Smooth muscle cell (in vitro differentiated cells): ENCODE data around the gene PCNX1. TPM values are rescaled to one million over a fixed set of nuclear protein-coding genes. Genes with fewer than 3 reads are reported as not detected.
"Not testable (repeated sequence)": the region's sequence is repeated elsewhere in the genome, so short reads cannot be mapped to it uniquely, and the experiment has no call there.

ENCODE experiments used
- DNase-seq: peaks from one replicate; lab custom pipeline; 2025; ENCODE audit not compliant: unreplicated experiment; lab: John Stamatoyannopoulos, UW
- H2AFZ ChIP-seq: fragments of 200-600 bp; sonication (generic); 2 replicates; pipeline ENCODE4 v1.6.0; 2016; ENCODE audit warnings: antibody characterized with exemption, low read depth, mild to moderate bottlenecking
- H3F3A ChIP-seq: fragments of 200-600 bp; sonication (generic); 2 replicates; pipeline ENCODE4 v1.6.0; 2017; ENCODE audit warnings: antibody characterized with exemption, low read depth
- H3K27ac ChIP-seq: fragments of 200-600 bp; sonication (generic); 2 replicates; pipeline ENCODE4 v1.5.1; 2016; ENCODE audit warnings: low read depth, mild to moderate bottlenecking
- H3K27me3 ChIP-seq: fragments of 200-600 bp; sonication (generic); 2 replicates; pipeline ENCODE4 v1.6.1; 2016; ENCODE audit warnings: low read depth, mild to moderate bottlenecking
- H3K36me3 ChIP-seq: fragments of 200-600 bp; sonication (generic); 2 replicates; pipeline ENCODE4 v1.5.1; 2016; ENCODE audit warnings: low read depth
- H3K4me1 ChIP-seq: fragments of 200-600 bp; sonication (generic); 2 replicates; pipeline ENCODE4 v1.5.1; 2016; ENCODE audit warnings: low read depth
- H3K4me2 ChIP-seq: fragments of 200-600 bp; sonication (generic); 2 replicates; pipeline ENCODE4 v1.6.0; 2016; ENCODE audit warnings: mild to moderate bottlenecking
- H3K4me3 ChIP-seq: fragments of 200-600 bp; sonication (generic); 2 replicates; pipeline ENCODE4 v1.5.1; 2016; ENCODE audit warnings: mild to moderate bottlenecking
- H3K79me2 ChIP-seq: fragments of 200-600 bp; sonication (generic); 2 replicates; pipeline ENCODE4 v1.6.0; 2016; ENCODE audit warnings: low read depth, mild to moderate bottlenecking
- H3K9ac ChIP-seq: fragments of 200-600 bp; sonication (generic); 2 replicates; pipeline ENCODE4 v1.6.0; 2016; ENCODE audit warnings: low read depth
- H3K9me3 ChIP-seq: fragments of 200-600 bp; sonication (generic); replicated peaks from 2 replicates; pipeline ENCODE4 v1.5.1; 2016; ENCODE audit warnings: low read depth
- H4K20me1 ChIP-seq: fragments of 200-600 bp; sonication (generic); 2 replicates; pipeline ENCODE4 v1.6.0; 2016; ENCODE audit warnings: low read depth
- CTCF ChIP-seq: fragments of 200-600 bp; sonication (generic); IDR thresholded peaks from 2 replicates; pipeline ENCODE4 v1.5.1; 2017; ENCODE audit warnings: borderline replicate concordance, mild to moderate bottlenecking, antibody characterized with exemption; ENCODE audit not compliant: insufficient read depth, poor library complexity, severe bottlenecking
- WGBS: methylation state at CpG from one replicate; pipeline ENCODE4 v1.1.7; 2016; ENCODE audit warnings: low lambda C conversion rate; 5-methylcytosine and 5-hydroxymethylcytosine counted together
- polyA plus RNA-seq: library from polyadenylated mRNA; unstranded; fragments of >200 nt; fragmentation: Nextera tagmentation; extraction: Ambion mirVana; gene quantifications from 2 replicates; pipeline ENCODE4 v1.2.1, GENCODE V29; 2016
- total RNA-seq: library from RNA; depleted of rRNA; stranded (reverse); fragments of >200 nt; gene quantifications from 2 replicates; pipeline ENCODE4 v1.2.3, GENCODE V29; 2014

Gene PCNX1
- total and polyA plus RNA-seq, 2 experiments from 2014 or later, result 12.2 to 68.2 TPM

GRCh38 chr14:70871001-70871400, 36.3 kb upstream of the PCNX1 start:
- TF ChIP-seq CTCF, result no peak
- Histone ChIP-seq H3K9ac (no peak overlapping the region), H3K36me3 (no peaks in the 10 kb centered on the region), H3K9me3 (peaks cover 4% of the 10 kb centered on the region), H3K27ac (no peak overlapping the region), H3K4me3 (no peak overlapping the region), H2AFZ (no peak overlapping the region), H3K4me1 (no peaks in the 10 kb centered on the region), H3K27me3 (no peaks in the 10 kb centered on the region), H3K79me2 (no peaks in the 10 kb centered on the region), H3F3A (no peaks in the 10 kb centered on the region), H4K20me1 (no peaks in the 10 kb centered on the region), H3K4me2 (no peak overlapping the region)
- no peak for DNase-seq
- WGBS, result 100% methylated on average over 1 of the region's 1 CpG

GRCh38 chr14:70871863-70872677, 35.2 kb upstream of the PCNX1 start:
- DNase-seq, result no peak
- no peaks in the 10 kb centered on the region for H3K27me3 ChIP-seq
- H4K20me1 ChIP-seq, result no peaks in the 10 kb centered on the region
- WGBS, result 85% methylated on average over 10 of the region's 10 CpGs
- no peak overlapping the region for H3K9ac ChIP-seq
- no peak for TF ChIP-seq CTCF
- no peak overlapping the region for H3K27ac ChIP-seq
- H3K9me3 ChIP-seq, result peaks cover 4% of the 10 kb centered on the region
- no peaks in the 10 kb centered on the region for H3K36me3 ChIP-seq
- H3K4me1 ChIP-seq, result no peaks in the 10 kb centered on the region
- H3K4me3 ChIP-seq, result no peak overlapping the region
- H2AFZ ChIP-seq, result no peak overlapping the region
- H3K4me2 ChIP-seq, result no peak overlapping the region
- no peaks in the 10 kb centered on the region for H3F3A ChIP-seq
- H3K79me2 ChIP-seq, result no peaks in the 10 kb centered on the region

GRCh38 chr14:70872678-70873020, 34.6 kb upstream of the PCNX1 start:
- H3K27ac ChIP-seq, result no peak overlapping the region
- H3K79me2 ChIP-seq, result no peaks in the 10 kb centered on the region
- H3K36me3 ChIP-seq, result no peaks in the 10 kb centered on the region
- H3K4me2 ChIP-seq, result no peak overlapping the region
- H3K9me3 ChIP-seq, result peaks cover 2% of the 10 kb centered on the region
- no peaks in the 10 kb centered on the region for H4K20me1 ChIP-seq
- no peak overlapping the region for H3K4me3 ChIP-seq
- H3F3A ChIP-seq, result no peaks in the 10 kb centered on the region
- no peak for TF ChIP-seq CTCF
- 88% methylated on average over 1 of the region's 1 CpG for WGBS
- H3K27me3 ChIP-seq, result no peaks in the 10 kb centered on the region
- H3K4me1 ChIP-seq, result no peaks in the 10 kb centered on the region
- H3K9ac ChIP-seq, result no peak overlapping the region
- no peak for DNase-seq
- H2AFZ ChIP-seq, result no peak overlapping the region

- Histone ChIP-seq H2AFZ (no peak overlapping the region), H3K27me3 (no peaks in the 10 kb centered on the region), H3K4me2 (no peak overlapping the region), H3K79me2 (no peaks in the 10 kb centered on the region), H3K4me3 (no peak overlapping the region), H3F3A (no peaks in the 10 kb centered on the region), H3K27ac (no peak overlapping the region), H4K20me1 (no peaks in the 10 kb centered on the region), H3K4me1 (no peaks in the 10 kb centered on the region), H3K36me3 (no peaks in the 10 kb centered on the region), H3K9me3 (no peaks in the 10 kb centered on the region), H3K9ac (no peak overlapping the region)
- no peak for DNase-seq
- peak; percentile 4 for TF ChIP-seq CTCF
- WGBS, result 86% methylated on average over 4 of the region's 4 CpGs
These were observed 33.6 kb upstream of the PCNX1 start for GRCh38 chr14:70873627-70874026.

GRCh38 chr14:70875811-70876460, 31.3 kb upstream of the PCNX1 start:
- H3K36me3 ChIP-seq, H4K20me1 ChIP-seq, H3F3A ChIP-seq, H3K27me3 ChIP-seq, H3K4me1 ChIP-seq, H3K4me3 ChIP-seq, H3K4me2 ChIP-seq, H2AFZ ChIP-seq, H3K9me3 ChIP-seq, DNase-seq, H3K79me2 ChIP-seq: not testable (repeated sequence)
- 48% methylated on average over 6 of the region's 6 CpGs for WGBS
- peak overlapping the region; percentile 89 for H3K27ac ChIP-seq
- peak overlapping the region; percentile 53 for H3K9ac ChIP-seq
